SK-N-SH (cell line): ENCODE measurements around the gene DCP2. TPM values are rescaled to one million over a fixed set of nuclear protein-coding genes. Genes with fewer than 3 reads are reported as not detected.

Source experiments
- CTCF ChIA-PET: fragments of 300-600, 350-600 bp; formaldehyde crosslinking; extraction: SDS; loops from one replicate; lab custom pipeline; 2021; lab: Yijun Ruan, JAX
- POLR2A ChIA-PET: fragments of 350-600 bp; sonication (Branson Sonifier 250); formaldehyde crosslinking; extraction: SDS; loops from one replicate; lab custom pipeline; 2020; ENCODE audit warnings: antibody characterized with exemption, inconsistent platforms; lab: Yijun Ruan, JAX
- DNase-seq: peaks from one replicate; pipeline ENCODE4 v3.0.0; 2012
- H2AFZ ChIP-seq: fragments of 200-600 bp; sonication (generic); 2 replicates; pipeline ENCODE4 v1.8.1; 2016; ENCODE audit warnings: antibody characterized with exemption, mild to moderate bottlenecking, low read depth
- H3F3A ChIP-seq: fragments of 200-600 bp; sonication (generic); replicated peaks from 2 replicates; pipeline ENCODE3; 2016; ENCODE audit warnings: antibody characterized with exemption, mild to moderate bottlenecking; ENCODE audit not compliant: insufficient read depth
- H3K27ac ChIP-seq, 2 experiments: fragments of 200-500 bp in 1 of 2; fragments of 200-600 bp in 1 of 2; sonication (Bioruptor generic) in 1 of 2; sonication (generic), shearing (Covaris generic) in 1 of 2; 2 replicates each; pipeline versions ENCODE4 v1.5.1 to v1.6.1; 2014 to 2016; ENCODE audit warnings: low read depth in 2 of 2, inconsistent platforms in 1 of 2, low read length in 1 of 2, mild to moderate bottlenecking in 1 of 2, mixed read lengths in 1 of 2
- H3K27me3 ChIP-seq: fragments of 200-600 bp; sonication (generic), shearing (Covaris generic); 2 replicates; pipeline ENCODE4 v1.6.1; 2016; ENCODE audit warnings: mixed run types; ENCODE audit not compliant: insufficient read depth
- H3K36me3 ChIP-seq, 2 experiments: fragments of 200-500 bp in 1 of 2; fragments of 200-600 bp in 1 of 2; sonication (Bioruptor generic) in 1 of 2; sonication (generic) in 1 of 2; replicated peaks in 1 of 2; 2 replicates each; pipeline versions ENCODE3 to v1.5.1; 2014 to 2016; ENCODE audit warnings: low read length in 1 of 2, mild to moderate bottlenecking in 1 of 2; ENCODE audit not compliant: insufficient read depth in 2 of 2, control insufficient read depth in 1 of 2
- H3K4me1 ChIP-seq, 2 experiments: fragments of 200-500 bp in 1 of 2; fragments of 200-600 bp in 1 of 2; sonication (Bioruptor generic) in 1 of 2; sonication (generic), shearing (Covaris generic) in 1 of 2; 2 replicates each; pipeline versions ENCODE4 v1.5.1 to v1.6.1; 2014 to 2016; ENCODE audit warnings: low read depth in 1 of 2, low read length in 1 of 2, mixed run types in 1 of 2; ENCODE audit not compliant: insufficient read depth in 2 of 2, control insufficient read depth in 1 of 2
- H3K4me2 ChIP-seq: fragments of 200-600 bp; sonication (generic), shearing (Covaris generic); 2 replicates; pipeline ENCODE4 v1.6.1; 2017; ENCODE audit warnings: mixed run types
- H3K4me3 ChIP-seq, 2 experiments: fragments of 200-500 bp in 1 of 2; fragments of 200-600 bp in 1 of 2; sonication (Bioruptor generic) in 1 of 2; sonication (generic), shearing (Covaris generic) in 1 of 2; 2 replicates each; pipeline versions ENCODE4 v1.5.1 to v1.8.1; 2014 to 2016; ENCODE audit warnings: low read depth in 2 of 2, inconsistent platforms in 1 of 2, low read length in 1 of 2, mild to moderate bottlenecking in 1 of 2, mixed read lengths in 1 of 2, moderate library complexity in 1 of 2
- H3K79me2 ChIP-seq: fragments of 200-600 bp; sonication (generic); 2 replicates; pipeline ENCODE4 v1.8.1; 2017; ENCODE audit warnings: mild to moderate bottlenecking; ENCODE audit not compliant: insufficient read depth
- H3K9ac ChIP-seq: fragments of 200-600 bp; sonication (generic); 2 replicates; pipeline ENCODE4 v1.6.1; 2017; ENCODE audit warnings: mixed run types
- H3K9me2 ChIP-seq: fragments of 200-600 bp; sonication (generic); 2 replicates; pipeline ENCODE4 v1.6.1; 2017; ENCODE audit warnings: mixed run types
- H3K9me3 ChIP-seq: fragments of 200-600 bp; sonication (generic); 2 replicates; pipeline ENCODE4 v1.6.1; 2017; ENCODE audit warnings: mixed run types, mild to moderate bottlenecking, moderate library complexity
- H4K20me1 ChIP-seq: fragments of 200-600 bp; sonication (generic); 2 replicates; pipeline ENCODE4 v1.6.1; 2017; ENCODE audit warnings: mild to moderate bottlenecking, mixed run types; ENCODE audit not compliant: insufficient read depth
- CHD2 ChIP-seq: fragments of 150-350 bp; IDR thresholded peaks from 2 replicates; pipeline ENCODE4 v1.6.1; 2018; ENCODE audit warnings: low read length; ENCODE audit not compliant: partially characterized antibody
- ELF1 ChIP-seq: IDR thresholded peaks from 2 replicates; pipeline ENCODE4 v1.4.0; 2012
- EP300 ChIP-seq, 2 experiments: IDR thresholded peaks; 2 replicates each; pipeline versions ENCODE4 v1.4.0 to v1.6.1; 2012; ENCODE audit warnings: borderline replicate concordance in 1 of 2, low read depth in 1 of 2, low read length in 1 of 2
- FOSL2 ChIP-seq: IDR thresholded peaks from 2 replicates; pipeline ENCODE4 v1.4.0; 2012; ENCODE audit warnings: low read depth, mild to moderate bottlenecking, moderate library complexity, borderline replicate concordance
- FOXJ3 ChIP-seq: sonication (generic); formaldehyde crosslinking; IDR thresholded peaks from 2 replicates; pipeline ENCODE4 v1.5.1; 2020; ENCODE audit warnings: mild to moderate bottlenecking, missing genetic modification reagents
- GABPA ChIP-seq: IDR thresholded peaks from 2 replicates; pipeline ENCODE4 v1.4.0; 2012; ENCODE audit warnings: low read depth, mild to moderate bottlenecking
- JUND ChIP-seq: IDR thresholded peaks from 2 replicates; pipeline ENCODE4 v1.4.0; 2012
- MEF2A ChIP-seq: IDR thresholded peaks from 2 replicates; pipeline ENCODE4 v1.4.0; 2012; ENCODE audit warnings: low read depth, borderline replicate concordance
- MXI1 ChIP-seq: IDR thresholded peaks from 2 replicates; pipeline ENCODE4 v1.6.1; 2012; ENCODE audit warnings: mild to moderate bottlenecking, low read depth, low read length, improper control_type of control experiment
- NFIC ChIP-seq: IDR thresholded peaks from 2 replicates; pipeline ENCODE4 v1.4.0; 2012; ENCODE audit warnings: borderline replicate concordance
- POLR2AphosphoS5 ChIP-seq: IDR thresholded peaks from 2 replicates; pipeline ENCODE4 v1.6.1; 2012; ENCODE audit warnings: low read depth, low read length
- RAD21 ChIP-seq: IDR thresholded peaks from 2 replicates; pipeline ENCODE4 v1.6.1; 2012; ENCODE audit warnings: mild to moderate bottlenecking, low read length
- RCOR1 ChIP-seq: fragments of 150-350 bp; IDR thresholded peaks from 2 replicates; pipeline ENCODE4 v1.6.1; 2017; ENCODE audit warnings: antibody characterized with exemption, low read length
- RFX5 ChIP-seq: IDR thresholded peaks from 2 replicates; pipeline ENCODE4 v1.6.1; 2012; ENCODE audit warnings: mild to moderate bottlenecking, improper control_type of control experiment, low read length
- SIN3A ChIP-seq: IDR thresholded peaks from 2 replicates; pipeline ENCODE4 v1.6.1; 2012; ENCODE audit warnings: low read depth, mild to moderate bottlenecking, low read length, moderate library complexity, borderline replicate concordance
- SMC3 ChIP-seq: IDR thresholded peaks from 2 replicates; pipeline ENCODE4 v1.6.1; 2012; ENCODE audit warnings: low read depth, low read length, improper control_type of control experiment
- WGBS: methylation state at CpG from one replicate; pipeline ENCODE4 v1.1.6; 2017; ENCODE audit warnings: low lambda C conversion rate; 5-methylcytosine and 5-hydroxymethylcytosine counted together
- polyA plus RNA-seq, 3 experiments: library from polyadenylated mRNA; depleted of rRNA; stranded (reverse); fragments of >200 nt; gene quantifications; 2 replicates each; pipeline ENCODE4 v1.2.3, GENCODE V29; 2012
- TF ChIP-seq, protein P1 (sequence below): fragments of 150-350 bp; IDR thresholded peaks from 2 replicates; pipeline ENCODE4 v1.6.1; 2017; ENCODE audit warnings: antibody characterized with exemption, low read length, low read depth, borderline replicate concordance
- TF ChIP-seq, protein P2 (sequence below): IDR thresholded peaks from 2 replicates; pipeline ENCODE4 v1.4.0; 2012; ENCODE audit warnings: low read depth, borderline replicate concordance
- TF ChIP-seq, protein P3 (sequence below): IDR thresholded peaks from 2 replicates; pipeline ENCODE4 v1.4.0; 2012; ENCODE audit warnings: low read depth
- TF ChIP-seq, protein P4 (sequence below): fragments of 200-600 bp; sonication (generic); IDR thresholded peaks from 2 replicates; pipeline ENCODE4 v1.6.1; 2017; ENCODE audit warnings: antibody characterized with exemption, mild to moderate bottlenecking, moderate library complexity
- TF ChIP-seq, protein P5 (sequence below): IDR thresholded peaks from 2 replicates; pipeline ENCODE4; 2012

DCP2 gene
- polyA plus RNA-seq, 1 of the 3 experiments (the other 2 are of a cell fraction): 6.0 TPM

DNA sequence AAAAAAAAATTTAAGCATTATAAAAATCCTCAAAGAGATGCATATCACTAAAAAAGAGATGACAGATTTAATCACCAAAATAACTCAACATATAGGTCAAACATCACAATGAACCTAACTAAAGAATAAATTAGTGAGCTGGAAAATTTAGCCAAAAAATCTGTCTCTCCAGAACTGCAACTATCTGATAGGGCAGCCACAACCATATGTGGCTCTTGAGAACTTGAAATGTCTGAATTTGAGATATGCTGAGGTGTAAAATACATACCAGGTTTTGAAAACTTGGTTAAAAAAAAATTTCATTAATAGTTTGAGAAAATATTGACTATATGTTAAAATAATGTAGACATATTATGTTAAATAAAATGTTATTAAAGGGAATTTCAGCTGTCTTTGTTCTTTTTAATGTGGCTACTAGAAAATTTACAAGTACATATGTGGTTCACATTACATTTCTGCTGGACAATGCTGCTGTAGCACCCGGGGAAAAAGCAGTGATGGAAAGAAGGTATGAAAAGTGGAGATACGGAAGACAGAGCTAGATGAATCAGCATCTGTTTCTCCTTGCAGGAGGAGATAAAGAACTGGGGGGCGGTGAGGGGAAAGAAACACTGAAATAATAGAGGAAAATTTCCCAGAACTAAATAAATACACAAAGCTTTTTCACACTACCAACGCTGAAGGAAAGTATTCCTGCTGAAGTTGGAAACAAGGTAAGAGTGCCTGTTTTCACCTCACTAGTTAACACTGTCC is 66.1 kb downstream of the DCP2 start:
- Histone ChIP-seq H4K20me1 (no peaks in the 10 kb centered on the region), H3K27me3 (no peaks in the 10 kb centered on the region), H3K27ac (peak overlapping the region in 1 of 2 experiments; percentile 74; a peak in 2 of 4 replicates), H2AFZ (peak overlapping the region; percentile 73), H3K9ac (no peak overlapping the region), H3K36me3 (no peaks in the 10 kb centered on the region), H3K4me2 (no peak overlapping the region), H3K79me2 (no peaks in the 10 kb centered on the region), H3K4me3 (no peak overlapping the region), H3K9me3 (no peaks in the 10 kb centered on the region), H3F3A (no peaks in the 10 kb centered on the region), H3K4me1 (peaks cover 0 to 16% of the 10 kb centered on the region in 2 experiments; a peak in 2 of 4 replicates), H3K9me2 (no peaks in the 10 kb centered on the region)
- no peak for DNase-seq
- TF ChIP-seq, protein P1, sequence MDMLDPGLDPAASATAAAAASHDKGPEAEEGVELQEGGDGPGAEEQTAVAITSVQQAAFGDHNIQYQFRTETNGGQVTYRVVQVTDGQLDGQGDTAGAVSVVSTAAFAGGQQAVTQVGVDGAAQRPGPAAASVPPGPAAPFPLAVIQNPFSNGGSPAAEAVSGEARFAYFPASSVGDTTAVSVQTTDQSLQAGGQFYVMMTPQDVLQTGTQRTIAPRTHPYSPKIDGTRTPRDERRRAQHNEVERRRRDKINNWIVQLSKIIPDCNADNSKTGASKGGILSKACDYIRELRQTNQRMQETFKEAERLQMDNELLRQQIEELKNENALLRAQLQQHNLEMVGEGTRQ: no peak
- TF ChIP-seq SIN3A: no peak
- TF ChIP-seq POLR2AphosphoS5: no peak
- no peak for TF ChIP-seq CHD2
- no peak for TF ChIP-seq RFX5
- no peak for TF ChIP-seq GABPA
- TF ChIP-seq, protein P2, sequence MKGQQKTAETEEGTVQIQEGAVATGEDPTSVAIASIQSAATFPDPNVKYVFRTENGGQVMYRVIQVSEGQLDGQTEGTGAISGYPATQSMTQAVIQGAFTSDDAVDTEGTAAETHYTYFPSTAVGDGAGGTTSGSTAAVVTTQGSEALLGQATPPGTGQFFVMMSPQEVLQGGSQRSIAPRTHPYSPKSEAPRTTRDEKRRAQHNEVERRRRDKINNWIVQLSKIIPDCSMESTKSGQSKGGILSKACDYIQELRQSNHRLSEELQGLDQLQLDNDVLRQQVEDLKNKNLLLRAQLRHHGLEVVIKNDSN: no peak
- TF ChIP-seq, protein P3, sequence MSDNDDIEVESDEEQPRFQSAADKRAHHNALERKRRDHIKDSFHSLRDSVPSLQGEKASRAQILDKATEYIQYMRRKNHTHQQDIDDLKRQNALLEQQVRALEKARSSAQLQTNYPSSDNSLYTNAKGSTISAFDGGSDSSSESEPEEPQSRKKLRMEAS: no peak
- ChIA-PET POLR2A (no interaction called here), CTCF (interaction anchor here (0.6 to 3.4 kb wide), 16 partner anchors 10 to 563 kb away, joined by 3 to 15 read pairs (median 4); no protein-coding TSS in a partner anchor)
- 68% methylated on average over 4 of the region's 4 CpGs for WGBS

DNA sequence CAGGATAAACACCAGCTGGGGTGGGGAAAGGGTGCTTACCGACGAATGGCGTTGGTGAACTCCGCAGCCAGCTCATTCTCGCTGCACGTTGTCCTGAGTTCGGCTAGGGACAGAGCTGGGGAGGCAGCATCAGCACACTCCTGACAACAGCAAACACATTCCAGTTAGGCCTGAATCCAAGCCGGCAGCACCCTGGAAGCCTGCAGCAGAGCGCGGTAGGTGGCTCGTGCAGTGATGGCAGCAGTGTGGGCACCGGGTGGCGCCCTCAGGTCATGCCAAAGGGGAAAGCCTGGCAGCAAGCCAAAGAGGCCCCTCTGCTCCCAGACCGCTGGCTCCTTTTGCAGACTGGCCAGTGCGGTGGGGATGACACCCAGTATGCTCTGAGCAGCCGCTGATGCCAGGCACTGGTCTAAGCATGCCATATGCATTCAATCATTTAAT is 66.9 kb downstream of the DCP2 start:
- Histone ChIP-seq H3F3A (no peaks in the 10 kb centered on the region), H3K79me2 (no peaks in the 10 kb centered on the region), H3K27me3 (no peaks in the 10 kb centered on the region), H3K9me2 (no peaks in the 10 kb centered on the region), H3K27ac (peak overlapping the region in 1 of 2 experiments; percentile 74; a peak in 2 of 4 replicates), H2AFZ (peak overlapping the region; percentile 73), H3K9ac (no peak overlapping the region), H3K4me3 (no peak overlapping the region), H3K36me3 (no peaks in the 10 kb centered on the region), H4K20me1 (no peaks in the 10 kb centered on the region), H3K4me1 (peaks cover 0 to 16% of the 10 kb centered on the region in 2 experiments; a peak in 2 of 4 replicates), H3K9me3 (no peaks in the 10 kb centered on the region), H3K4me2 (no peak overlapping the region)
- TF ChIP-seq MEF2A (no peak), RAD21 (peak; percentile 83), NFIC (peak; percentile 98), MXI1 (peak; percentile 70), FOXJ3 (CRISPR knock-in tag) (no peak), RFX5 (0 out of 2 replicates have a peak, but pooled peaks have one; percentile 9), FOSL2 (no peak), RCOR1 (0 out of 2 replicates have a peak, but pooled peaks have one; percentile 7), EP300 (IDR thresholded peaks at IDR 0.05; ENCODE audit: borderline replicate concordance in 1 of 2, low read depth in 1 of 2, low read length in 1 of 2) (peak in 1 of 2 experiments; percentile 61; a peak in 2 of 4 replicates), ELF1 (no peak), SMC3 (peak; percentile 78), JUND (no peak)
- TF ChIP-seq, protein P4, sequence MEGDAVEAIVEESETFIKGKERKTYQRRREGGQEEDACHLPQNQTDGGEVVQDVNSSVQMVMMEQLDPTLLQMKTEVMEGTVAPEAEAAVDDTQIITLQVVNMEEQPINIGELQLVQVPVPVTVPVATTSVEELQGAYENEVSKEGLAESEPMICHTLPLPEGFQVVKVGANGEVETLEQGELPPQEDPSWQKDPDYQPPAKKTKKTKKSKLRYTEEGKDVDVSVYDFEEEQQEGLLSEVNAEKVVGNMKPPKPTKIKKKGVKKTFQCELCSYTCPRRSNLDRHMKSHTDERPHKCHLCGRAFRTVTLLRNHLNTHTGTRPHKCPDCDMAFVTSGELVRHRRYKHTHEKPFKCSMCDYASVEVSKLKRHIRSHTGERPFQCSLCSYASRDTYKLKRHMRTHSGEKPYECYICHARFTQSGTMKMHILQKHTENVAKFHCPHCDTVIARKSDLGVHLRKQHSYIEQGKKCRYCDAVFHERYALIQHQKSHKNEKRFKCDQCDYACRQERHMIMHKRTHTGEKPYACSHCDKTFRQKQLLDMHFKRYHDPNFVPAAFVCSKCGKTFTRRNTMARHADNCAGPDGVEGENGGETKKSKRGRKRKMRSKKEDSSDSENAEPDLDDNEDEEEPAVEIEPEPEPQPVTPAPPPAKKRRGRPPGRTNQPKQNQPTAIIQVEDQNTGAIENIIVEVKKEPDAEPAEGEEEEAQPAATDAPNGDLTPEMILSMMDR: peak; percentile 56
- TF ChIP-seq, protein P5, sequence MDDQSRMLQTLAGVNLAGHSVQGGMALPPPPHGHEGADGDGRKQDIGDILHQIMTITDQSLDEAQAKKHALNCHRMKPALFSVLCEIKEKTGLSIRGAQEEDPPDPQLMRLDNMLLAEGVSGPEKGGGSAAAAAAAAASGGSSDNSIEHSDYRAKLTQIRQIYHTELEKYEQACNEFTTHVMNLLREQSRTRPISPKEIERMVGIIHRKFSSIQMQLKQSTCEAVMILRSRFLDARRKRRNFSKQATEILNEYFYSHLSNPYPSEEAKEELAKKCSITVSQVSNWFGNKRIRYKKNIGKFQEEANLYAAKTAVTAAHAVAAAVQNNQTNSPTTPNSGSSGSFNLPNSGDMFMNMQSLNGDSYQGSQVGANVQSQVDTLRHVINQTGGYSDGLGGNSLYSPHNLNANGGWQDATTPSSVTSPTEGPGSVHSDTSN: no peak
- ChIA-PET POLR2A (no interaction called here), CTCF (interaction anchor here (0.6 to 3.4 kb wide), 19 partner anchors 9 to 563 kb away, joined by 3 to 15 read pairs (median 4); no protein-coding TSS in a partner anchor)
- DNase-seq: peak; percentile 88
- WGBS: 50% methylated on average over 7 of the region's 16 CpGs
